Renal cortex interstitium (tissue), 11 donors: ENCODE data around the gene LSM6. TPM values are rescaled to one million over a fixed set of nuclear protein-coding genes. Genes with fewer than 3 reads are reported as not detected.

Experiments used
- DNase-seq, 11 donors: peaks; one replicate each; pipeline ENCODE4 v3.0.0-alpha.2; 2013; ENCODE audit warnings: low read depth in 9 of 11, low spot score in 4 of 11; ENCODE audit errors: extremely low read depth in 1 of 11
- polyA plus RNA-seq, 3 donors: library from polyadenylated mRNA; unstranded; fragments of 120-200 nt; gene quantifications; one replicate each; pipeline ENCODE4 v1.2.1, GENCODE V29; 2013; ENCODE audit not compliant: insufficient read length in 3 of 3

LSM6 gene
- polyA plus RNA-seq, 3 donors = 53.3 to 63.3 (median 60.8) TPM

- DNase-seq = no peak
Observed at GRCh38 chr4:146232131-146232722, 56.7 kb downstream of the LSM6 start.

- no peak for DNase-seq
Observed at GRCh38 chr4:146235654-146236177, 60.2 kb downstream of the LSM6 start.

GRCh38 chr4:146236216-146236615 lies 60.7 kb downstream of the LSM6 start:
- no peak for DNase-seq

GRCh38 chr4:146237092-146237491 lies 61.6 kb downstream of the LSM6 start:
- no peak for DNase-seq

- no peak for DNase-seq
Observed at GRCh38 chr4:146238107-146238506, 62.6 kb downstream of the LSM6 start.

Other genes with a start within 250 kb of the LSM6 start
- 10 to 100 TPM; 31.9 to 38.2 (median 35.3) TPM for gene ZNF827, start 236.9 kb upstream of the LSM6 start, polyA plus RNA-seq
- gene REELD1, start 38.8 kb downstream of the LSM6 start, polyA plus RNA-seq = under 1 TPM; 0.22 to 0.98 (median 0.39) TPM